Thymus (tissue), 11 donors: ENCODE results near the gene MAD1L1. TPM values are rescaled to one million over a fixed set of nuclear protein-coding genes. Genes with fewer than 3 reads are reported as not detected.
A peak's percentile ranks its signal among the peaks of the same experiment; 100 is the strongest.

Source experiments
- DNase-seq, 9 donors: peaks; one replicate each; pipeline ENCODE4 v3.0.0-alpha.2; 2013; ENCODE audit warnings: low spot score in 9 of 9, low read depth in 6 of 9, missing footprints in 1 of 9
- H3K27ac ChIP-seq, 2 donors: one replicate each; pipeline ENCODE4 v1.5.1; 2013; ENCODE audit warnings: control low read depth in 1 of 2, low read depth in 1 of 2, low read length in 1 of 2, mild to moderate bottlenecking in 1 of 2, moderate library complexity in 1 of 2
- H3K27me3 ChIP-seq, 2 donors: one replicate each; pipeline ENCODE4 v1.5.1; 2013; ENCODE audit warnings: low read length in 1 of 2; ENCODE audit not compliant: control insufficient read depth in 2 of 2, insufficient read depth in 1 of 2
- H3K36me3 ChIP-seq, 2 donors: one replicate each; pipeline ENCODE4 v1.5.1; 2013; ENCODE audit warnings: low read length in 1 of 2, mild to moderate bottlenecking in 1 of 2, moderate library complexity in 1 of 2; ENCODE audit not compliant: control insufficient read depth in 2 of 2, insufficient read depth in 2 of 2
- H3K4me1 ChIP-seq, 2 donors: one replicate each; pipeline ENCODE4 v1.5.1; 2013; ENCODE audit warnings: low read length in 2 of 2; ENCODE audit not compliant: control insufficient read depth in 2 of 2, insufficient read depth in 2 of 2
- H3K4me3 ChIP-seq, 2 donors: one replicate each; pipeline ENCODE4 v1.5.1; 2013; ENCODE audit warnings: low read length in 2 of 2, control low read depth in 1 of 2, mild to moderate bottlenecking in 1 of 2
- H3K9me3 ChIP-seq, 2 donors: one replicate each; pipeline ENCODE4 v1.5.1; 2013; ENCODE audit warnings: low read length in 1 of 2, mild to moderate bottlenecking in 1 of 2; ENCODE audit not compliant: control insufficient read depth in 2 of 2, insufficient read depth in 1 of 2
- WGBS: extraction: QIAGEN DNeasy Blood & Tissue Kit; methylation state at CpG from one replicate; pipeline ENCODE4 v1.1.7; 2013; 5-methylcytosine and 5-hydroxymethylcytosine counted together
- polyA plus RNA-seq: library from polyadenylated mRNA; stranded (reverse); fragments of 200-250 nt; gene quantifications from one replicate; pipeline ENCODE4 v1.2.3, GENCODE V29; 2013
- total RNA-seq: library from RNA; stranded (reverse); fragments of 120-200 nt; gene quantifications from one replicate; pipeline ENCODE4 v1.2.4, GENCODE V29; 2013
- donor health status: healthy.

MAD1L1 gene
- total and polyA plus RNA-seq, 2 donors: 93.3 to 103 TPM

DNA sequence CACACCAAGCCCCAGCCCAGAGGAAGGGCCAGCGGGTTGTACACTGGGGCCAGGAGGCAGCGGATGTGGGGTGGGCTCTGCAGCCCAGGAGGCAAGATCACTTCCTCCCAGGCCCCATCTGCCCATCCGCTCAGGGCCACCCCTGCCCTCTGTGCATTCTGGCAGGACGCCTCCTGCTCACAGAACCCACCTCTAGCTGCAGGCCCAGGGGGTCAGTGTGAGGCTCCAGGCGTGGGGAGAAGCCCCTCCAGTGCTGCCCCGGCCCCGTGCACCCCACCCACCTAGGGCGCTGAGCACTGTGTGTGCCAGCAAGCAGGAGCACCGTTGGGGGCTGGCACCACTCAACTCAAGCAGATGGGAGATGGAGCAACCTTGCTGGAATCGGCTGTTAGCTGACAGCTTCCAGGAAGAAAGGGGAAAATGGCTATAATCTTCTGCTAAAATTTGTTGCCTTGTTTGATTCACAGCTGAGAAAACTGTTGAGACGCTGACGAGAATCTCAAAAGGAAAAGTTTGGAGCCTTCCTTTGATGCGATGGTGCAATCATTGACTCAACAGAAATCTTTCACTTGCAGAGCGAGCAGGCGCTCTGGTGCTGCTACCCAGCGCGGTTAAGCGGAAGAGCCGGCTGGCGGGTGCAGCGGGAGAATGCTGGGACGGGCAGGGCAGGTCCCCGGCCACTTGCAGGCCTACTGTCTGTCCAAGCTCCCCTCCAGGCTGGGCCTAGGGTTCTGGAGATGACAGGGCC, 286.5 kb downstream of the MAD1L1 start:
- Histone ChIP-seq H3K4me1 (peaks cover 9 to 54% of the 10 kb centered on the region in 2 donors), H3K27ac (no peak overlapping the region), H3K27me3 (no peaks in the 10 kb centered on the region), H3K9me3 (no peaks in the 10 kb centered on the region), H3K36me3 (peaks cover 7 to 14% of the 10 kb centered on the region in 2 donors), H3K4me3 (no peak overlapping the region)
- 97% methylated on average over 23 of the region's 23 CpGs for WGBS
- DNase-seq: no peak

DNA sequence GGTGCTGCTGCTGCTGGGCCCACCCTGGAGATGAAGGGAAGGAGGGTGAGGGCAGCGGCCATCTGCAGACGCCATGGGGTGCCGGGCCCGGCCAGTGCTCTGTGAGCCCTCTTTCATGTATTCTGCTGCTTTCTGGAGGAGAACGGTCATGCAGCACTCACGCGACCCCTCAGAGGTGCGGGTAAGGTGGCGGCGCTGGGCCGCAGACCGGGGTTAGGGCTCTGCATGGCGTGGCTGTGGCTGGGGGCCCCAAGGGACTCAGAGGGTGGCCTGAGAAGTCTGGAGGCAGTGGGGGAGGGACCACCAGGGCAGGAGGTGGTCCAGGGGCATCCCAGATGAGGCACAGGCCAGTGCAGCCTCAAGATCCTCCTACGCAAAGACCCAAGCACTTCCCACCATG, 287.2 kb downstream of the MAD1L1 start:
- Histone ChIP-seq H3K9me3 (peaks cover 0 to under 1% of the 10 kb centered on the region in 2 donors), H3K4me3 (no peak overlapping the region), H3K36me3 (peaks cover 7 to 12% of the 10 kb centered on the region in 2 donors), H3K27me3 (no peaks in the 10 kb centered on the region), H3K4me1 (peaks cover 11 to 56% of the 10 kb centered on the region in 2 donors), H3K27ac (no peak overlapping the region)
- WGBS: 85% methylated on average over 14 of the region's 14 CpGs
- no peak for DNase-seq

DNA sequence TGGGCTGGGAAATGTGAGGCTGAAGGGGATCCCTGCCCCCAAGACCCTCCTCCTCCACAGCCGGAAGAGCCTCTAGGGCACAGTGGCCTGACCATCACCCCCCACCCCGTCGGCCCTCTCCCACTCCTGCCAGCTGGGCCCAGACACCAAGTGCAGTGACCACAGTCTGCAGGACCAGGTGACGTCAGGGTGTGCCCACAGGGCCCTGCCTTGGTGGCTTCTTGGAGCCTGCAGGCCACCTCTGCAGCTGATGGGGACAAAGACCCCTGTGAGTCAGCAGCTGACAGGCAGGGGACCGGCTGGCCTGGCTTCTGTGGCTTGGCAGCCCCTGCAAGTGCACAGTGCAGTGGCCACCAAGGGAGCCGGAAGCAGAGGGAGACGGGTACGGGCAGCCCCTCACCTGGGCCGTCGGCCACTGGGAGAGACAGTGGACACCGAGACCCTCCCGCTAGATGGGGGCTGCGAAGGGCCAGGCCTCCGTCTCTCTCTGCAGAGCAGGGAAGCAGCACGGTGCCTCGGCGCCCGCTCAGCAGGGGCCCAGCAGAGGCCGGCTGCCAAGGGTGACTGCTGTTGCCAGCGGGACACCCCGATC, 288.0 kb downstream of the MAD1L1 start:
- peaks cover 13 to 64% of the 10 kb centered on the region in 2 donors for H3K4me1 ChIP-seq
- H3K27ac ChIP-seq: no peak overlapping the region
- H3K36me3 ChIP-seq: peaks cover 7 to 10% of the 10 kb centered on the region in 2 donors
- no peaks in the 10 kb centered on the region for H3K27me3 ChIP-seq
- no peak for DNase-seq
- WGBS: 96% methylated on average over 21 of the region's 21 CpGs
- H3K4me3 ChIP-seq: no peak overlapping the region
- peaks cover 0 to 8% of the 10 kb centered on the region in 2 donors for H3K9me3 ChIP-seq

DNA sequence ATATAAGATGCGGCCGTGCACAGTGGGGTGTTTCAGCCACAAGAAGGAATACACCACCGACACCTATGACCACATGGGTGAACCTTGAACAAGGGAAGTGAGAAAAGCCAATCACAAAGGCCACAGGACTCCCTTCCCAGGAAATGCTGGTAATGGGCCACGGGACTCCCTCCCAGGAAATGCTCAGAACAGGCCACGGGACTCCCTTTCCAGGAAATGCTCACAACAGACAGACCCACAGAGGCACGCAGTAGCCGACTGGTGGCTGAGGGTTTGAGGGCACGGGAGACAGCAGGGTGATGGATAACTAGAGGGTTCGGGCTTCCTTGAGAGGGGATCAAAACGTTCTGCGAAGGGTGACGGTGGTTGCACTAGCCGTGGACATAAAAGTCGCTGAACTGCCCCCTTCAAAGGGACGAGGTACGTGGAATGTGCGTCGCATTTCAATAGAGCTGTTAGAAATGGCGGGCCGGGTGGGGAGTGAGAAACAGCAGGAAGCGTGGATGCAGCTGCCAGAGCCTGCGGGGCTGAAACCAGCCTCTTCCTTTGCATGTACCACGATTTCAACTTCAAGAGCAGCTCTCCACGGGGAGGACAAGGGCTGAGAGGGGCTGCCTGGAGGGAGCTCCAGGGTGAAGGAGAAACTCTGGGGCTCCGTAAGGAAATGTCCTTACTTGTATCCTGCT, 288.7 kb downstream of the MAD1L1 start:
- Histone ChIP-seq H3K27ac (no peak overlapping the region), H3K36me3 (peaks cover 7% of the 10 kb centered on the region in 2 donors), H3K4me1 (peaks cover 18 to 70% of the 10 kb centered on the region in 2 donors), H3K9me3 (peaks cover 0 to 8% of the 10 kb centered on the region in 2 donors), H3K4me3 (no peak overlapping the region), H3K27me3 (no peaks in the 10 kb centered on the region)
- no peak for DNase-seq
- 74% methylated on average over 25 of the region's 25 CpGs for WGBS

DNA sequence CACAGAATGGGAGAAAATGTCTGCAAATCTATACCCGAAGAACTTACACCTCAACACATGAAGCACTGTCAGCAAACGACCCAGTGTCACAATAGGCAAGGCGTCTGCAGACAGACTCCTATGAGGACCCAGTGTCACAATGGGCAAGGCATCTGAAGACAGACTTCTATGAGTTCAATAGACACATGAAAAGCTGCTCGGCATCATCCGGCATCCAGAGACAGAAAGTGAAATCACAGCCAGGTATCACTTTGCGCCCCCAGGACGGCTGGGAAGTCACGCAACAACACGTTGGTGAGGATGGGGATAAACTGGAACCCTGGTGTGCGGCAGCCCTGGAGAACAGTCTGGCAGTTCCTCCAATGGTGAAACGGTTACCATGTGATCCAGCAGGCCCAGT, 289.4 kb downstream of the MAD1L1 start:
- DNase-seq: no peak
- H3K4me1 ChIP-seq: peaks cover 18 to 77% of the 10 kb centered on the region in 2 donors
- WGBS: 85% methylated on average over 11 of the region's 11 CpGs
- peaks cover 0 to 8% of the 10 kb centered on the region in 2 donors for H3K9me3 ChIP-seq
- H3K27ac ChIP-seq: peak overlapping the region in 1 of 2 donors; percentile 51
- no peaks in the 10 kb centered on the region for H3K27me3 ChIP-seq
- H3K36me3 ChIP-seq: peaks cover 6 to 7% of the 10 kb centered on the region in 2 donors
- no peak overlapping the region for H3K4me3 ChIP-seq

DNA sequence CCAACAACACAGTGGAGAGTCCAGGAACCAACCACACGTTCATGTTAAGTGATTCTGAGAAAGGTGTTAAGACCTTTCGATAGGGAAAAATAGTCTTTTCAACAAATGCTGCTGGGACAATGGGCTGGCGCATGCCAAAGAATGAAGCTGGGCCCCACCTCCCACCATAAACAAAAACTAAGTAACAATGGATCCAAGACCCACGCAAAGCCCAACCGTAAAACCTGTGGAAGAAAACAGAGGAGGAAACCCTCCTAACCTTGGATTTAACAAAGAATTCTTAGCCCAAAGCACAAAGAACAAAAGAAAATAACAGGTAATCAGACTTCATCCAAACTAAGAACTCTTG, 289.8 kb downstream of the MAD1L1 start:
- Histone ChIP-seq H3K4me3 (no peak overlapping the region), H3K27ac (peak overlapping the region in 1 of 2 donors; percentile 51), H3K27me3 (no peaks in the 10 kb centered on the region), H3K36me3 (peaks cover 6 to 7% of the 10 kb centered on the region in 2 donors), H3K4me1 (peaks cover 18 to 80% of the 10 kb centered on the region in 2 donors), H3K9me3 (peaks cover 0 to 8% of the 10 kb centered on the region in 2 donors)
- DNase-seq: no peak
- 97% methylated on average over 5 of the region's 5 CpGs for WGBS

DNA sequence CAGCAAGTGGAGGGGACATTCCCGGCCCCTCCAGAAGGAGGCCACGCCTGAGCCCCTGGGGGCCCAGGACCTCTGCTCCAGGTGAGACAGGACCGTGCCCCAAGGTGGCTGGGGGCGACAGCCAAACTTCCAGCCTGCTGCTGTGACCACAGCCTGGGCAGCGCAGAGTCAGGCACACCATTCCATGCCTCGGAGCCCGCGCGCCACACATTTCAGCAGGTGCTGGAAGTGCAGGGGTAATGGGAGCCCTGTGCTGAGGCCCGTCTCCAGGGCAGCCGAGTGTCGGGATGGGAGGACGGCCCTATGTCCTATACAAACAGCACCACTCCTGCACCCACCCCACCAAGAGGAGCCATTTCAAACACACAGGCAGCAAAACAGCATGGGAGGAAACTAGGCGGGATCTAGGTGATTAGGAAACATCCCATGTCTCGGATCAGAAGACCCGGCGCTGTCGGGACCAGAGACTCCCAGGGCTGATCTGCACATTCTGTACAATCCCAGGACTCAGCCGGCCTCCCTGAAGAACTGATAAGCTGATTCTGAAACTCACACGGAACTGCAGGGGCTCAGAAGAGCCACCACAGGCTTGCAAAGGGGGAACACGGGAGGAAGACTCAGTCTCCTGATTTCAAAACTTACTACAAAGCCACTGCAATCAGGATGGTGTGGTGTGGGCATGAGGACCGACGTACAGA, 290.4 kb downstream of the MAD1L1 start:
- WGBS: 96% methylated on average over 23 of the region's 23 CpGs
- no peak for DNase-seq

DNA sequence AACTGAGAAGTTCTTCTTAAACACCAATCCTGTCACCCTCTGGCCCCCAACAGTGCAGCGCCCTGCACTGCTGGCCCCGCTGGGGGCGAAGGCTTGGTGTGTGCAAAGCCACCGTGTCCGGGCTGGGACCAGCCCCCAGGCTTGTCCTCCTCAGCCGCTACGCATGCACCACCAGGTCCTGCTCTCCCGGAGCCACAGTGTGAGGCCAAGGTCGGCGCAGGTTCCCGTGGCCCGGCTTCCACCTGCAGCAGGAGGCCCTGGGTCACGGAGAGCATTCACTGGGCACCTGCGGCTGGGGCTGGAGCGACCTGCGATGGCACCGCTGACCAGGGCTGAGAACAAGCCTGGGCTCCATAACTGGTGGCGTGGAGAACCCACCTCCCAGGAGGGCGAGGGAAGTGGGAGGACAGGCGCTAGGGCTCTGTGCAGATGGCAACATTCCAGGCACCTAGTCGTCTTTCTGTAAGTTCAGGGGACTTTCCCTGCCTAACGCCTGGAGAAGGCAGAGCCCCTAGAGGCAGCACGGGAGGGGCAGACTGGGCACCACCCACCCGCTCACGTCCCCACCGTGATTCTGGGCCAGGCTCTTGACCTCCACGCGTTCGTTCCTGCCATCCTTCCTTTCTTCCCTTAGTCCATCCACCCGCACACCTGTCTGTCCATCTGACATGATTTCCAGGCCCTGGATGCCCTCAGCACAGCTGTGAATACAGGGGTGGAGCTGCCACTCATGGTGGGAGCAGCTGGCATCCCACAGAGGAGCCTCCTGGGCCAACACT, 291.1 kb downstream of the MAD1L1 start:
- H3K27ac ChIP-seq: peak overlapping the region in 1 of 2 donors; percentile 98
- peaks cover 9 to 10% of the 10 kb centered on the region in 2 donors for H3K36me3 ChIP-seq
- DNase-seq: no peak
- H3K4me1 ChIP-seq: peaks cover 18 to 85% of the 10 kb centered on the region in 2 donors
- H3K4me3 ChIP-seq: no peak overlapping the region
- 87% methylated on average over 30 of the region's 30 CpGs for WGBS
- no peaks in the 10 kb centered on the region for H3K27me3 ChIP-seq
- peaks cover 0 to 8% of the 10 kb centered on the region in 2 donors for H3K9me3 ChIP-seq

More for the DNA sequence above, 290.4 kb downstream of the MAD1L1 start:
- Histone ChIP-seq H3K9me3 (peaks cover 0 to 8% of the 10 kb centered on the region in 2 donors), H3K27ac (no peak overlapping the region), H3K27me3 (no peaks in the 10 kb centered on the region), H3K4me3 (no peak overlapping the region), H3K4me1 (peaks cover 18 to 81% of the 10 kb centered on the region in 2 donors), H3K36me3 (peaks cover 6 to 7% of the 10 kb centered on the region in 2 donors)
